ENCODE results near the gene ZNF417.
"Not testable (repeated sequence)": the region's sequence is repeated elsewhere in the genome, so short reads cannot be mapped to it uniquely, and the experiment has no call there.

ZNF417 gene

GRCh38 chr19:57887195-57887941 lies 29.0 kb downstream of the ZNF417 start:
- no peak for DNase-seq

GRCh38 chr19:57886046-57886445 lies 30.3 kb downstream of the ZNF417 start:
- no peak for DNase-seq

- not testable (repeated sequence) for DNase-seq
Observed at GRCh38 chr19:57873883-57874799, 42.3 kb downstream of the ZNF417 start.

GRCh38 chr19:57872450-57872849 lies 43.9 kb downstream of the ZNF417 start:
- DNase-seq: no peak

- DNase-seq: no peak
Observed at GRCh38 chr19:57870225-57870624, 46.2 kb downstream of the ZNF417 start.

- DNase-seq: not testable (repeated sequence)
Observed at GRCh38 chr19:57869655-57870054, 46.7 kb downstream of the ZNF417 start.

GRCh38 chr19:57867868-57868492 lies 48.4 kb downstream of the ZNF417 start:
- DNase-seq: no peak

Data from SW 1271 (cell line).